Measurements from ENCODE around the gene SERP2. TPM values are rescaled to one million over a fixed set of nuclear protein-coding genes. Genes with fewer than 3 reads are reported as not detected.

SERP2 gene
- total RNA-seq, 1 experiment from 2014 or later = not detected

- no peak overlapping the region for H3K4me3 ChIP-seq (ENCODE audit: low read depth, low read length)
- DNase-seq = no peak
- Mint-ChIP-seq H3K36me3 (ENCODE audit: insufficient read depth, unreplicated experiment) (no peaks in the 10 kb centered on the region), H3K4me3 (ENCODE audit: unreplicated experiment) (no peak overlapping the region), H3K27me3 (ENCODE audit: insufficient read depth, unreplicated experiment) (no peaks in the 10 kb centered on the region), H3K4me1 (ENCODE audit: low read depth, unreplicated experiment) (peaks cover 35% of the 10 kb centered on the region), H3K9me3 (ENCODE audit: unreplicated experiment) (no peaks in the 10 kb centered on the region), H3K27ac (ENCODE audit: unreplicated experiment) (no peak overlapping the region)
- no peaks in the 10 kb centered on the region for H3K27me3 ChIP-seq (replicated peaks; ENCODE audit: control insufficient read depth, insufficient read depth, low read length)
- H3K4me1 ChIP-seq = peaks cover 46% of the 10 kb centered on the region
- intact Hi-C loops (cut with micrococcal nuclease; ENCODE audit: unreplicated experiment) = no loop called here
- H3K9me3 ChIP-seq = no peaks in the 10 kb centered on the region
- no peaks in the 10 kb centered on the region for H3K36me3 ChIP-seq (ENCODE audit: control insufficient read depth, insufficient read depth, low read length)
- POLR2A ChIA-PET = interaction anchor here (0.5 to 1.0 kb wide), 2 partner anchors 29 to 30 kb away, joined by 3 to 7 read pairs; no protein-coding TSS in a partner anchor
- BruUV-seq (replicated peaks) = no TSS peak
- CTCF ChIA-PET = no interaction called here
- TF ChIP-seq CTCF (IDR thresholded peaks at IDR 0.05; ENCODE audit: insufficient read depth in 1 of 2, low read depth in 1 of 2, low read length in 1 of 2, severe bottlenecking in 1 of 2, unreplicated experiment in 1 of 2) = no peak
These were observed 33.0 kb downstream of the SERP2 start for GRCh38 chr13:44406617-44407016.

DNA sequence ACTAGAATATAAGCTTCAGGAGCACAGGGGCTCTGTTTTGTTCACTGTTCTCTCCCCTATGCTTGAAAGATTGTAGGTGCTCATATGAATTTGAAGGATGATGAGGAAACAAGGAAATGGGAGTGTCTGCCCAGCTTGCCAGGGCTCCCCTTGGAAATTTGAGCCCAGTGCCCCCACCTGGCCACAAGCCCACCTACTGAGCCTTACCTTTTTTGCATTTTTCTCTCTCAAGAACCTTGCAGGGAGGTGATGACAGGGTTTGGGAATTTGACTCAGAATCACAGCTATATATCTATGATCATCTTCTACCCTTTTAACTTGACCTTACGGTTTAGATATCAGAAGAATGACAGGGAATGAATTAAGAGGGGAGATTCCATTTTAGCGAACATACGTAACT, 33.8 kb downstream of the SERP2 start:
- Mint-ChIP-seq H3K27me3 (ENCODE audit: insufficient read depth, unreplicated experiment) (no peaks in the 10 kb centered on the region), H3K9me3 (ENCODE audit: unreplicated experiment) (no peaks in the 10 kb centered on the region), H3K4me3 (ENCODE audit: unreplicated experiment) (no peak overlapping the region), H3K36me3 (ENCODE audit: insufficient read depth, unreplicated experiment) (no peaks in the 10 kb centered on the region), H3K27ac (ENCODE audit: unreplicated experiment) (no peak overlapping the region), H3K4me1 (ENCODE audit: low read depth, unreplicated experiment) (peaks cover 43% of the 10 kb centered on the region)
- no peaks in the 10 kb centered on the region for H3K36me3 ChIP-seq (ENCODE audit: control insufficient read depth, insufficient read depth, low read length)
- no TSS peak for BruUV-seq (replicated peaks)
- no peak overlapping the region for H3K4me3 ChIP-seq (ENCODE audit: low read depth, low read length)
- no peaks in the 10 kb centered on the region for H3K9me3 ChIP-seq
- H3K27me3 ChIP-seq (replicated peaks; ENCODE audit: control insufficient read depth, insufficient read depth, low read length) = no peaks in the 10 kb centered on the region
- ChIA-PET POLR2A (interaction anchor here (0.5 kb wide), 1 partner anchor 10 kb away, joined by 3 read pairs; no protein-coding TSS in a partner anchor), CTCF (no interaction called here)
- no peak for DNase-seq
- intact Hi-C loops (cut with micrococcal nuclease; ENCODE audit: unreplicated experiment) = no loop called here
- H3K4me1 ChIP-seq = peaks cover 39% of the 10 kb centered on the region
- TF ChIP-seq CTCF (IDR thresholded peaks at IDR 0.05; ENCODE audit: insufficient read depth in 1 of 2, low read depth in 1 of 2, low read length in 1 of 2, severe bottlenecking in 1 of 2, unreplicated experiment in 1 of 2) = no peak

- CTCF ChIA-PET = no interaction called here
These were observed 34.3 kb downstream of the SERP2 start for GRCh38 chr13:44407891-44408290.

More at GRCh38 chr13:44407891-44408290, 34.3 kb downstream of the SERP2 start:
- no peak for TF ChIP-seq CTCF (IDR thresholded peaks at IDR 0.05; ENCODE audit: insufficient read depth in 1 of 2, low read depth in 1 of 2, low read length in 1 of 2, severe bottlenecking in 1 of 2, unreplicated experiment in 1 of 2)
- H3K36me3 Mint-ChIP-seq (ENCODE audit: insufficient read depth, unreplicated experiment) = no peaks in the 10 kb centered on the region
- BruUV-seq (replicated peaks) = no TSS peak
- H3K9me3 Mint-ChIP-seq (ENCODE audit: unreplicated experiment) = no peaks in the 10 kb centered on the region
- H3K27ac Mint-ChIP-seq (ENCODE audit: unreplicated experiment) = no peak overlapping the region
- H3K27me3 Mint-ChIP-seq (ENCODE audit: insufficient read depth, unreplicated experiment) = no peaks in the 10 kb centered on the region
- H3K4me1 Mint-ChIP-seq (ENCODE audit: low read depth, unreplicated experiment) = peaks cover 47% of the 10 kb centered on the region
- Histone ChIP-seq H3K4me3 (ENCODE audit: low read depth, low read length) (no peak overlapping the region), H3K4me1 (peaks cover 34% of the 10 kb centered on the region), H3K36me3 (ENCODE audit: control insufficient read depth, insufficient read depth, low read length) (no peaks in the 10 kb centered on the region), H3K27me3 (replicated peaks; ENCODE audit: control insufficient read depth, insufficient read depth, low read length) (no peaks in the 10 kb centered on the region), H3K9me3 (no peaks in the 10 kb centered on the region)
- intact Hi-C loops (cut with micrococcal nuclease; ENCODE audit: unreplicated experiment) = no loop called here
- POLR2A ChIA-PET = interaction anchor here (0.5 kb wide), 1 partner anchor 9 kb away, joined by 3 read pairs; no protein-coding TSS in a partner anchor
- no peak overlapping the region for H3K4me3 Mint-ChIP-seq (ENCODE audit: unreplicated experiment)
- DNase-seq = no peak

Data from Caco-2 (cell line).